ENCODE results near the gene CPA2.

Gene CPA2

GRCh38 chr7:130269318-130269694 is 2.6 kb downstream of the CPA2 start:
- Histone ChIP-seq H2AK5ac (ENCODE audit: low read depth, low read length) (no peak overlapping the region), H3K4me1 (ENCODE audit: control insufficient read depth in 2 of 2, insufficient read depth in 1 of 2, low read depth in 1 of 2, low read length in 2 of 2) (peaks cover 15 to 23% of the 10 kb centered on the region in 2 donors), H4K91ac (ENCODE audit: low read depth, low read length, poor library complexity) (no peak overlapping the region), H3K4me3 (ENCODE audit: low read length in 2 of 2) (no peak overlapping the region), H3K36me3 (replicated peaks in 1 of 2; ENCODE audit: control insufficient read depth in 2 of 2, insufficient read depth in 2 of 2, low read length in 2 of 2) (no peaks in the 10 kb centered on the region), H3K9me3 (replicated peaks in 1 of 2; ENCODE audit: control insufficient read depth in 2 of 2, insufficient read depth in 1 of 2, low read depth in 1 of 2, low read length in 2 of 2) (peaks cover 2 to 16% of the 10 kb centered on the region in 2 donors), H2BK120ac (ENCODE audit: low read depth, low read length) (no peak overlapping the region), H3K4ac (ENCODE audit: low read length) (no peak overlapping the region), H2BK15ac (ENCODE audit: low read length) (no peak overlapping the region), H4K8ac (ENCODE audit: low read depth, low read length) (no peak overlapping the region), H3K27ac (replicated peaks; ENCODE audit: low read length) (no peak overlapping the region), H3K27me3 (ENCODE audit: control insufficient read depth in 3 of 3, insufficient read depth in 3 of 3, low read depth in 1 of 3, low read length in 3 of 3) (no peaks in the 10 kb centered on the region), H2BK12ac (ENCODE audit: low read length) (no peak overlapping the region), H3K4me2 (ENCODE audit: insufficient read depth, low read length, poor library complexity, severe bottlenecking) (no peak overlapping the region), H2AFZ (ENCODE audit: low read length) (peak overlapping the region; percentile 19), H3K9ac (ENCODE audit: low read depth, low read length, poor library complexity) (no peak overlapping the region), H3K14ac (ENCODE audit: low read length) (no peak overlapping the region), H3K23ac (ENCODE audit: low read depth, low read length, poor library complexity) (no peak overlapping the region), H2BK5ac (ENCODE audit: low read length) (no peak overlapping the region), H3K18ac (ENCODE audit: low read length) (no peak overlapping the region), H3K79me1 (ENCODE audit: low read depth, low read length) (no peaks in the 10 kb centered on the region)
- DNase-seq (ENCODE audit: low spot score): no peak
- no CpG with 5 or more reads among the region's 1 CpG for WGBS, 2 donors (ENCODE audit: extremely low coverage in 2 of 2, insufficient read length in 2 of 2, insufficient replicate concordance in 1 of 2)

- Histone ChIP-seq H2BK5ac (ENCODE audit: low read length) (peak overlapping the region; percentile 82), H3K79me1 (ENCODE audit: low read depth, low read length) (no peaks in the 10 kb centered on the region), H3K9ac (ENCODE audit: low read depth, low read length, poor library complexity) (no peak overlapping the region), H3K27ac (replicated peaks; ENCODE audit: low read length) (peak overlapping the region; percentile 98), H3K36me3 (replicated peaks in 1 of 2; ENCODE audit: control insufficient read depth in 2 of 2, insufficient read depth in 2 of 2, low read length in 2 of 2) (no peaks in the 10 kb centered on the region), H2BK12ac (ENCODE audit: low read length) (peak overlapping the region; percentile 98), H3K27me3 (ENCODE audit: control insufficient read depth in 3 of 3, insufficient read depth in 3 of 3, low read depth in 1 of 3, low read length in 3 of 3) (no peaks in the 10 kb centered on the region), H2AFZ (ENCODE audit: low read length) (peak overlapping the region; percentile 54), H4K91ac (ENCODE audit: low read depth, low read length, poor library complexity) (no peak overlapping the region), H3K9me3 (replicated peaks in 1 of 2; ENCODE audit: control insufficient read depth in 2 of 2, insufficient read depth in 1 of 2, low read depth in 1 of 2, low read length in 2 of 2) (peaks cover 2 to 21% of the 10 kb centered on the region in 2 donors), H2BK120ac (ENCODE audit: low read depth, low read length) (peak overlapping the region; percentile 74), H3K14ac (ENCODE audit: low read length) (no peak overlapping the region), H3K4me1 (ENCODE audit: control insufficient read depth in 2 of 2, insufficient read depth in 1 of 2, low read depth in 1 of 2, low read length in 2 of 2) (peaks cover 24 to 26% of the 10 kb centered on the region in 2 donors), H3K4ac (ENCODE audit: low read length) (peak overlapping the region; percentile 80), H2AK5ac (ENCODE audit: low read depth, low read length) (peak overlapping the region; percentile 98), H2BK15ac (ENCODE audit: low read length) (peak overlapping the region; percentile 95), H3K4me3 (ENCODE audit: low read length in 2 of 2) (no peak overlapping the region), H4K8ac (ENCODE audit: low read depth, low read length) (no peak overlapping the region), H3K23ac (ENCODE audit: low read depth, low read length, poor library complexity) (no peak overlapping the region), H3K18ac (ENCODE audit: low read length) (peak overlapping the region; percentile 91), H3K4me2 (ENCODE audit: insufficient read depth, low read length, poor library complexity, severe bottlenecking) (no peak overlapping the region)
- DNase-seq (ENCODE audit: low spot score): no peak
- WGBS, 2 donors (ENCODE audit: extremely low coverage in 2 of 2, insufficient read length in 2 of 2, insufficient replicate concordance in 1 of 2): no CpG with 5 or more reads among the region's 12 CpGs
These were observed 4.5 kb downstream of the CPA2 start for GRCh38 chr7:130270947-130271800.

GRCh38 chr7:130272381-130273080 is 5.9 kb downstream of the CPA2 start:
- no peak overlapping the region for H2BK15ac ChIP-seq (ENCODE audit: low read length)
- H3K9ac ChIP-seq (ENCODE audit: low read depth, low read length, poor library complexity): peak overlapping the region; percentile 4
- peak overlapping the region; percentile 2 for H4K91ac ChIP-seq (ENCODE audit: low read depth, low read length, poor library complexity)
- no peak overlapping the region for H3K4me3 ChIP-seq (ENCODE audit: low read length in 2 of 2)
- H3K4me1 ChIP-seq (ENCODE audit: control insufficient read depth in 2 of 2, insufficient read depth in 1 of 2, low read depth in 1 of 2, low read length in 2 of 2): peaks cover 22 to 26% of the 10 kb centered on the region in 2 donors
- DNase-seq (ENCODE audit: low spot score): no peak
- H3K27me3 ChIP-seq (ENCODE audit: control insufficient read depth in 3 of 3, insufficient read depth in 3 of 3, low read depth in 1 of 3, low read length in 3 of 3): no peaks in the 10 kb centered on the region
- H3K18ac ChIP-seq (ENCODE audit: low read length): peak overlapping the region; percentile 95
- peak overlapping the region; percentile 17 for H3K14ac ChIP-seq (ENCODE audit: low read length)
- H2BK120ac ChIP-seq (ENCODE audit: low read depth, low read length): peak overlapping the region; percentile 88
- peak overlapping the region; percentile 93 for H2BK5ac ChIP-seq (ENCODE audit: low read length)
- peak overlapping the region; percentile 61 for H2AFZ ChIP-seq (ENCODE audit: low read length)
- no CpG with 5 or more reads among the region's 23 CpGs for WGBS, 2 donors (ENCODE audit: extremely low coverage in 2 of 2, insufficient read length in 2 of 2, insufficient replicate concordance in 1 of 2)
- H3K4ac ChIP-seq (ENCODE audit: low read length): peak overlapping the region; percentile 69
- peaks cover 2 to 24% of the 10 kb centered on the region in 2 donors for H3K9me3 ChIP-seq (replicated peaks in 1 of 2; ENCODE audit: control insufficient read depth in 2 of 2, insufficient read depth in 1 of 2, low read depth in 1 of 2, low read length in 2 of 2)
- H4K8ac ChIP-seq (ENCODE audit: low read depth, low read length): peak overlapping the region; percentile 26
- H3K27ac ChIP-seq (replicated peaks; ENCODE audit: low read length): peak overlapping the region; percentile 98
- no peak overlapping the region for H3K4me2 ChIP-seq (ENCODE audit: insufficient read depth, low read length, poor library complexity, severe bottlenecking)
- H2BK12ac ChIP-seq (ENCODE audit: low read length): peak overlapping the region; percentile 42
- no peaks in the 10 kb centered on the region for H3K79me1 ChIP-seq (ENCODE audit: low read depth, low read length)
- H3K23ac ChIP-seq (ENCODE audit: low read depth, low read length, poor library complexity): no peak overlapping the region
- peak overlapping the region; percentile 64 for H2AK5ac ChIP-seq (ENCODE audit: low read depth, low read length)
- no peaks in the 10 kb centered on the region for H3K36me3 ChIP-seq (replicated peaks in 1 of 2; ENCODE audit: control insufficient read depth in 2 of 2, insufficient read depth in 2 of 2, low read length in 2 of 2)
